Ovary (tissue), 9 donors: ENCODE data around the gene ARMC7. TPM values are rescaled to one million over a fixed set of nuclear protein-coding genes. Genes with fewer than 3 reads are reported as not detected.

Source experiments
- DNase-seq, 5 donors: peaks; one replicate each; pipeline ENCODE4 v3.0.0-alpha.2; 2019 to 2020
- H3K27ac ChIP-seq, 2 donors: fragments of 200-600 bp; one replicate each; pipeline versions ENCODE4 v1.5.1 to v1.8.0; 2019 to 2022
- H3K27me3 ChIP-seq: fragments of 200-600 bp; one replicate; pipeline ENCODE4 v1.8.0; 2022
- H3K36me3 ChIP-seq: fragments of 200-600 bp; sonication (generic); one replicate; pipeline ENCODE4 v1.5.1; 2019
- H3K4me1 ChIP-seq: one replicate; pipeline ENCODE4 v1.8.1; 2013; ENCODE audit warnings: mild to moderate bottlenecking, moderate library complexity; ENCODE audit not compliant: insufficient read depth
- H3K4me3 ChIP-seq: fragments of 200-600 bp; sonication (generic); one replicate; pipeline ENCODE4 v1.5.1; 2017
- H3K9me3 ChIP-seq, 2 donors: fragments of 200-600 bp in 1 of 2; sonication (generic) in 1 of 2; one replicate each; pipeline versions ENCODE4 v1.5.1 to v1.8.1; 2013 to 2019; ENCODE audit warnings: mild to moderate bottlenecking in 1 of 2, moderate library complexity in 1 of 2
- EP300 ChIP-seq: sonication (generic); formaldehyde crosslinking; IDR thresholded peaks from one replicate; pipeline ENCODE4 v1.6.1; 2017; ENCODE audit warnings: antibody characterized with exemption
- POLR2A ChIP-seq: fragments of 450-650 bp; IDR thresholded peaks from one replicate; pipeline ENCODE4 v1.6.1; 2017; ENCODE audit warnings: antibody characterized with exemption, mild to moderate bottlenecking, moderate library complexity
- WGBS, 3 donors: extraction: QIAGEN DNeasy Blood & Tissue Kit in 1 of 3; methylation state at CpG; one replicate each; pipeline versions ENCODE4 v1.1.5 to v1.1.7; 2013 to 2017; 5-methylcytosine and 5-hydroxymethylcytosine counted together
- intact Hi-C, 4 donors: fragments of 100-400 bp; cut with DNase I; formaldehyde crosslinking; loops; one replicate each; pipeline versions ENCODE4 v1.11.0 to v1.15.1; 2022 to 2023
- polyA plus RNA-seq, 2 donors: library from polyadenylated mRNA; stranded (reverse); fragments of 200-250 nt in 1 of 2; fragments of 350-450 nt in 1 of 2; fragmentation: Illumina TruSeq in 1 of 2; extraction: RNeasy Lipid Tissue Mini Kit (QIAGEN cat#74804) in 1 of 2; gene quantifications; one replicate each; pipeline ENCODE4 v1.2.3, GENCODE V29; 2013 to 2014
- small RNA-seq: library from RNA; depleted of rRNA; stranded (forward); fragments of <200 nt; gene quantifications from one replicate; pipeline ENCODE3, GENCODE V24; 2016
- total RNA-seq, 7 donors: library from RNA; depleted of rRNA in 2 of 7; stranded (reverse); fragments of >200 nt in 2 of 7; fragmentation: NEBNext Ultra II Directional in 3 of 7; extraction: Animal tissue kit (Norgen Biotek cat#: 25700) in 3 of 7; gene quantifications; one replicate each; pipeline versions ENCODE4 v1.1.0 to v1.2.4, GENCODE V29; 2016 to 2023
- TF ChIP-seq, protein P1 (sequence below), 3 donors: fragments of 450-650 bp in 2 of 3; fragments of 200-600 bp in 1 of 3; IDR thresholded peaks; one replicate each; pipeline versions ENCODE4 v1.5.1 to v1.8.0; 2016 to 2022; ENCODE audit warnings: antibody characterized with exemption in 3 of 3, mild to moderate bottlenecking in 1 of 3
- donor health status: DM: no; HTN: no; CAD: no; lungs with moderate emphysema.
- donor health status: DM: no; HTN: no; CAD: no.
- donor health status: Bipolar disorder and iron deficiency.
- donor health status: DM: yes; HTN: yes; CAD: no.
- donor health status: DM: no; HTN: no; CAD: no.
- donor health status: DM: yes; HTN: yes; CAD: no.

Gene ARMC7
- total and polyA plus RNA-seq, 9 donors, result 4.6 to 10.5 (median 5.7) TPM

DNA sequence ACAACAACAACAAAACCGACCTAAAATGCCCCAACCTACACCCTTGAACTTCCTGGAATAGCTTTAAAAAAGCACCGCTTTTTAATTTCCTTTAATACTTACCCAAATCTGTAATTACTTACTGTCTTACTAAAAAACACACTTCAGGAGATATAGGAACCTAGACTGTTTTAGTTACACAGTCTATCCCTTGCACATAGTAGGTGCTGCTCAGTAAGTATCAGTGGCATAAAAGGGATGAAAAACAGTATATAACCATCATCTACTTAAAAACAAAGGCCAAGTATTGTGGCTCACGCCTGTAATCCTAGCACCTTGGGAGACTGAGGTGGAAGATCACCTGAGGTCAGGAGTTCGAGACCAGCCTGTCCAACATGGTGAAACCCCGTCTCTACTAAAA is 66.9 kb downstream of the ARMC7 start:
- no peaks in the 10 kb centered on the region for H3K27me3 ChIP-seq
- TF ChIP-seq, protein P1, sequence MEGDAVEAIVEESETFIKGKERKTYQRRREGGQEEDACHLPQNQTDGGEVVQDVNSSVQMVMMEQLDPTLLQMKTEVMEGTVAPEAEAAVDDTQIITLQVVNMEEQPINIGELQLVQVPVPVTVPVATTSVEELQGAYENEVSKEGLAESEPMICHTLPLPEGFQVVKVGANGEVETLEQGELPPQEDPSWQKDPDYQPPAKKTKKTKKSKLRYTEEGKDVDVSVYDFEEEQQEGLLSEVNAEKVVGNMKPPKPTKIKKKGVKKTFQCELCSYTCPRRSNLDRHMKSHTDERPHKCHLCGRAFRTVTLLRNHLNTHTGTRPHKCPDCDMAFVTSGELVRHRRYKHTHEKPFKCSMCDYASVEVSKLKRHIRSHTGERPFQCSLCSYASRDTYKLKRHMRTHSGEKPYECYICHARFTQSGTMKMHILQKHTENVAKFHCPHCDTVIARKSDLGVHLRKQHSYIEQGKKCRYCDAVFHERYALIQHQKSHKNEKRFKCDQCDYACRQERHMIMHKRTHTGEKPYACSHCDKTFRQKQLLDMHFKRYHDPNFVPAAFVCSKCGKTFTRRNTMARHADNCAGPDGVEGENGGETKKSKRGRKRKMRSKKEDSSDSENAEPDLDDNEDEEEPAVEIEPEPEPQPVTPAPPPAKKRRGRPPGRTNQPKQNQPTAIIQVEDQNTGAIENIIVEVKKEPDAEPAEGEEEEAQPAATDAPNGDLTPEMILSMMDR (IDR thresholded peaks at IDR 0.05), result no peak
- TF ChIP-seq EP300, result no peak
- no peak for TF ChIP-seq POLR2A
- no peaks in the 10 kb centered on the region for H3K9me3 ChIP-seq
- H3K4me3 ChIP-seq, result no peak overlapping the region
- DNase-seq, result no peak
- peaks cover 4% of the 10 kb centered on the region for H3K4me1 ChIP-seq
- intact Hi-C loops, result loop anchor here in 1 of 4 donors (10.0 kb wide), 1 partner anchor 62 kb away; no protein-coding TSS in a partner anchor
- H3K27ac ChIP-seq, result no peak overlapping the region
- 77 to 89% (median 82%) methylated on average over 5 of the region's 5 CpGs for WGBS, 3 donors
- H3K36me3 ChIP-seq, result no peaks in the 10 kb centered on the region

DNA sequence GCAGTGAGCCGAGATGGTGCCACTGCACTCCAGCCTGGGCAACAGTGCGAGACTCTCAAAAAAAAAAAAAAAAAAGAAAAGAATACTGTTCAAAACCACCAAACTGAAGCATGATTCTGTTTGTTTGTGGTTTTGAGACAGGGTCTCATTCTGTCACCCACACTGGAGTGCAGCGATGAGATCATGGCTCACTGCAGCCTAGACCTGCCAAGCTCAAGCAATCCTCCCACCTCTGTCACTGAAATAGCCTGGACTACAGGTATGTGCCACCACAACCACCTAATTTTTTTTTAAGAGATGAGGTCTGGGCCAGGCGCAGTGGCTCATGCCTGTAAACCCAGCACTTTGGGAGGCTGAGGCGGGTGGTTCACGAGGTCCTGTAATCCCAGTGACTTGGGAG is 68.7 kb downstream of the ARMC7 start:
- TF ChIP-seq, protein P1 (IDR thresholded peaks at IDR 0.05), result no peak
- no peak for TF ChIP-seq EP300
- TF ChIP-seq POLR2A, result no peak
- no peaks in the 10 kb centered on the region for H3K36me3 ChIP-seq

More for the DNA sequence above, 68.7 kb downstream of the ARMC7 start:
- intact Hi-C loops, result loop anchor here in 1 of 4 donors (10.0 kb wide), 1 partner anchor 64 kb away; no protein-coding TSS in a partner anchor
- Histone ChIP-seq H3K9me3 (no peaks in the 10 kb centered on the region), H3K27me3 (no peaks in the 10 kb centered on the region), H3K4me3 (no peak overlapping the region), H3K4me1 (peaks cover 4% of the 10 kb centered on the region), H3K27ac (no peak overlapping the region)
- DNase-seq, result no peak
- WGBS, 3 donors, result 92 to 95% (median 95%) methylated on average over 6 of the region's 6 CpGs

Small RNA genes within 50 kb of the gene (small RNA-seq; reads per million reads assigned to genes)
- gene AC111186.1, result not detected
- gene RF00019, result not detected

Other genes with a start within 250 kb of the ARMC7 start
- gene FDXR, start 237.0 kb upstream of the ARMC7 start, total RNA-seq, result 10 to 100 TPM; 11.1 to 50.8 (median 43.4) TPM
- gene FDXR, start 237.0 kb upstream of the ARMC7 start, polyA plus RNA-seq, result 10 to 100 TPM; 13.6 to 26.5 TPM
- gene FADS6, start 216.3 kb upstream of the ARMC7 start, total RNA-seq, result under 1 TPM in 1 of 7 donors, not detected in 6; 0.42 TPM
- under 1 TPM in 1 of 2 donors, not detected in 1; 0.12 TPM for gene FADS6, start 216.3 kb upstream of the ARMC7 start, polyA plus RNA-seq
- 1 to 10 TPM in 4 of 7 donors, under 1 TPM in 3; 0.57 to 1.4 (median 1.1) TPM for gene USH1G, start 186.7 kb upstream of the ARMC7 start, total RNA-seq
- gene USH1G, start 186.7 kb upstream of the ARMC7 start, polyA plus RNA-seq, result under 1 TPM; 0.08 to 0.29 TPM
- not detected for gene OTOP2, start 185.7 kb upstream of the ARMC7 start, total RNA-seq
- not detected for gene OTOP2, start 185.7 kb upstream of the ARMC7 start, polyA plus RNA-seq
- not detected for gene OTOP3, start 174.1 kb upstream of the ARMC7 start, total RNA-seq
- not detected for gene OTOP3, start 174.1 kb upstream of the ARMC7 start, polyA plus RNA-seq
- gene HID1, start 137.2 kb upstream of the ARMC7 start, total RNA-seq, result 10 to 100 TPM in 2 of 7 donors, 1 to 10 TPM in 5; 1.8 to 21.6 (median 5.2) TPM
- 1 to 10 TPM; 4.1 to 7.2 TPM for gene HID1, start 137.2 kb upstream of the ARMC7 start, polyA plus RNA-seq
- 10 to 100 TPM in 1 of 7 donors, 1 to 10 TPM in 6; 4.5 to 19.2 (median 5.8) TPM for gene CDR2L, start 122.3 kb upstream of the ARMC7 start, total RNA-seq
- gene CDR2L, start 122.3 kb upstream of the ARMC7 start, polyA plus RNA-seq, result 1 to 10 TPM; 2.1 to 3.3 TPM
- gene MRPL58, start 97.3 kb upstream of the ARMC7 start, total RNA-seq, result 10 to 100 TPM; 17.9 to 40.6 (median 22.0) TPM
- gene MRPL58, start 97.3 kb upstream of the ARMC7 start, polyA plus RNA-seq, result 10 to 100 TPM; 24.3 to 39.7 TPM
- 100 to 1,000 TPM; 137 to 226 (median 153) TPM for gene ATP5PD, start 63.0 kb upstream of the ARMC7 start, total RNA-seq
- 100 to 1,000 TPM; 199 to 331 TPM for gene ATP5PD, start 63.0 kb upstream of the ARMC7 start, polyA plus RNA-seq
- 10 to 100 TPM; 25.0 to 62.5 (median 50.2) TPM for gene KCTD2, start 62.7 kb upstream of the ARMC7 start, total RNA-seq
- 10 to 100 TPM; 35.8 to 66.8 TPM for gene KCTD2, start 62.7 kb upstream of the ARMC7 start, polyA plus RNA-seq
- gene SLC16A5, start 22.0 kb upstream of the ARMC7 start, total RNA-seq, result 10 to 100 TPM in 5 of 7 donors, 1 to 10 TPM in 2; 6.0 to 20.6 (median 12.6) TPM
- 1 to 10 TPM; 2.0 to 10.0 TPM for gene SLC16A5, start 22.0 kb upstream of the ARMC7 start, polyA plus RNA-seq
- gene NT5C, start 21.8 kb downstream of the ARMC7 start, total RNA-seq, result 100 to 1,000 TPM in 2 of 7 donors, 10 to 100 TPM in 5; 51.3 to 118 (median 65.9) TPM
- 10 to 100 TPM; 10.0 to 72.9 TPM for gene NT5C, start 21.8 kb downstream of the ARMC7 start, polyA plus RNA-seq
- 10 to 100 TPM; 12.9 to 46.4 (median 20.2) TPM for gene JPT1, start 44.5 kb downstream of the ARMC7 start, total RNA-seq
- 10 to 100 TPM; 20.0 to 54.5 TPM for gene JPT1, start 44.5 kb downstream of the ARMC7 start, polyA plus RNA-seq
- 100 to 1,000 TPM in 5 of 7 donors, 10 to 100 TPM in 2; 75.7 to 504 (median 395) TPM for gene SUMO2, start 73.0 kb downstream of the ARMC7 start, total RNA-seq
- gene SUMO2, start 73.0 kb downstream of the ARMC7 start, polyA plus RNA-seq, result 100 to 1,000 TPM; 120 to 497 TPM
- gene NUP85, start 95.7 kb downstream of the ARMC7 start, total RNA-seq, result 10 to 100 TPM; 23.4 to 82.2 (median 55.1) TPM
- gene NUP85, start 95.7 kb downstream of the ARMC7 start, polyA plus RNA-seq, result 10 to 100 TPM; 38.1 to 41.1 TPM
- gene GGA3, start 151.6 kb downstream of the ARMC7 start, total RNA-seq, result 10 to 100 TPM; 23.1 to 48.9 (median 38.3) TPM
- 10 to 100 TPM; 18.2 to 39.6 TPM for gene GGA3, start 151.6 kb downstream of the ARMC7 start, polyA plus RNA-seq
- gene MRPS7, start 151.9 kb downstream of the ARMC7 start, total RNA-seq, result 10 to 100 TPM; 19.6 to 44.8 (median 34.3) TPM
- 10 to 100 TPM; 34.1 to 46.4 TPM for gene MRPS7, start 151.9 kb downstream of the ARMC7 start, polyA plus RNA-seq
- 10 to 100 TPM; 11.8 to 20.3 (median 13.9) TPM for gene MIF4GD, start 161.3 kb downstream of the ARMC7 start, total RNA-seq
- gene MIF4GD, start 161.3 kb downstream of the ARMC7 start, polyA plus RNA-seq, result 10 to 100 TPM; 15.7 to 17.8 TPM
- gene SLC25A19, start 179.5 kb downstream of the ARMC7 start, total RNA-seq, result 10 to 100 TPM in 2 of 7 donors, 1 to 10 TPM in 5; 6.0 to 12.1 (median 7.9) TPM
- gene SLC25A19, start 179.5 kb downstream of the ARMC7 start, polyA plus RNA-seq, result 1 to 10 TPM; 4.1 to 7.4 TPM